ENCODE results near the gene MTIF2.

DNA sequence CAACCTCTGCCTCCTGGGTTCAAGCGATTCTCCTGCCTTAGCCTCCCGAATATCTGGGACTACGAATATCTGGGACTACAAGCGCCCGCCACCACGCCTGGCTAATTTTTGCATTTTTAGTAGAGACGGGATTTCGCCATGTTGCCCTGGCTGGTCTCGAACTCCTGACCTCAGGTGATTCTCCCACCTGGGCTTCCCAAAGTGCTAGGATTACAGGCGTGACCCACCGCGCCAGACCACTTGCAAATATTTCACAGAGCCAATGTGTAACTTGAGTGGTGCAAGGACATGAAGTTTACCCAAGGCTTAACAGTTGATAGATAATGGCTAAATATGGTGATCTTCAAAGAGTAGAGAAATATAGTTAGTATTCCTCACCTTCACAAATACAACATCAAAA lies 14.1 kb upstream of the MTIF2 start:
- TF ChIP-seq, protein P1, sequence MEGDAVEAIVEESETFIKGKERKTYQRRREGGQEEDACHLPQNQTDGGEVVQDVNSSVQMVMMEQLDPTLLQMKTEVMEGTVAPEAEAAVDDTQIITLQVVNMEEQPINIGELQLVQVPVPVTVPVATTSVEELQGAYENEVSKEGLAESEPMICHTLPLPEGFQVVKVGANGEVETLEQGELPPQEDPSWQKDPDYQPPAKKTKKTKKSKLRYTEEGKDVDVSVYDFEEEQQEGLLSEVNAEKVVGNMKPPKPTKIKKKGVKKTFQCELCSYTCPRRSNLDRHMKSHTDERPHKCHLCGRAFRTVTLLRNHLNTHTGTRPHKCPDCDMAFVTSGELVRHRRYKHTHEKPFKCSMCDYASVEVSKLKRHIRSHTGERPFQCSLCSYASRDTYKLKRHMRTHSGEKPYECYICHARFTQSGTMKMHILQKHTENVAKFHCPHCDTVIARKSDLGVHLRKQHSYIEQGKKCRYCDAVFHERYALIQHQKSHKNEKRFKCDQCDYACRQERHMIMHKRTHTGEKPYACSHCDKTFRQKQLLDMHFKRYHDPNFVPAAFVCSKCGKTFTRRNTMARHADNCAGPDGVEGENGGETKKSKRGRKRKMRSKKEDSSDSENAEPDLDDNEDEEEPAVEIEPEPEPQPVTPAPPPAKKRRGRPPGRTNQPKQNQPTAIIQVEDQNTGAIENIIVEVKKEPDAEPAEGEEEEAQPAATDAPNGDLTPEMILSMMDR (IDR thresholded peaks at IDR 0.05): no peak
- no peak for TF ChIP-seq POLR2A (IDR thresholded peaks at IDR 0.05; ENCODE audit: low read depth)
